ENCODE measurements around the gene HCRT.

HCRT gene

GRCh38 chr17:42178817-42179216 is 6.4 kb downstream of the HCRT start (continued):
- no peak for TF ChIP-seq ARNTL (CRISPR knock-in tag; IDR thresholded peaks at IDR 0.05; ENCODE audit: borderline replicate concordance, low read depth)
- TF ChIP-seq ZFP3 (CRISPR knock-in tag; IDR thresholded peaks at IDR 0.05): no peak
- no peak for TF ChIP-seq CREB5 (CRISPR knock-in tag; IDR thresholded peaks at IDR 0.05; ENCODE audit: low read depth)

GRCh38 chr17:42177684-42178083 is 7.6 kb downstream of the HCRT start:
- no peak for ATAC-seq

More at GRCh38 chr17:42177684-42178083, 7.6 kb downstream of the HCRT start:
- TF ChIP-seq ZNF8 (CRISPR knock-in tag; IDR thresholded peaks at IDR 0.05) (no peak), ARNTL (CRISPR knock-in tag; IDR thresholded peaks at IDR 0.05; ENCODE audit: borderline replicate concordance, low read depth) (no peak), TOX (CRISPR knock-in tag; IDR thresholded peaks at IDR 0.05; ENCODE audit: borderline replicate concordance) (no peak), ZFP3 (CRISPR knock-in tag; IDR thresholded peaks at IDR 0.05) (no peak), RARB (CRISPR knock-in tag; IDR thresholded peaks at IDR 0.05) (no peak), POU6F1 (CRISPR knock-in tag; IDR thresholded peaks at IDR 0.05; ENCODE audit: borderline replicate concordance, low read depth) (no peak), ZNF565 (CRISPR knock-in tag; conservative IDR thresholded peaks at IDR 0.05; ENCODE audit: low read depth) (no peak), ZNF70 (CRISPR knock-in tag; IDR thresholded peaks at IDR 0.05) (no peak), TSHZ2 (CRISPR knock-in tag; IDR thresholded peaks at IDR 0.05) (no peak), SNAI2 (CRISPR knock-in tag; IDR thresholded peaks at IDR 0.05) (no peak), ZC3H10 (CRISPR knock-in tag; IDR thresholded peaks at IDR 0.05) (no peak), OSR1 (CRISPR knock-in tag; IDR thresholded peaks at IDR 0.05) (no peak), CREB5 (CRISPR knock-in tag; IDR thresholded peaks at IDR 0.05; ENCODE audit: low read depth) (no peak), ESRRG (CRISPR knock-in tag; IDR thresholded peaks at IDR 0.05) (no peak), ISL1 (CRISPR knock-in tag; IDR thresholded peaks at IDR 0.05) (no peak), PPARA (CRISPR knock-in tag; IDR thresholded peaks at IDR 0.05; ENCODE audit: borderline replicate concordance) (no peak), CSRNP3 (CRISPR knock-in tag; IDR thresholded peaks at IDR 0.05) (no peak), CSDC2 (CRISPR knock-in tag; IDR thresholded peaks at IDR 0.05) (no peak), GLIS3 (CRISPR knock-in tag; IDR thresholded peaks at IDR 0.05) (no peak), ZFP30 (CRISPR knock-in tag; IDR thresholded peaks at IDR 0.05) (no peak)

Data from SK-N-SH treated with all-trans-retinoic acid at 6 μM for 48 hours (cell line).